LNCAP (cell line): Measurements from ENCODE around the gene ARHGAP32.

Experiments used
- CTCF ChIP-seq: fragments of 450-650 bp; IDR thresholded peaks from 2 replicates; pipeline ENCODE4 v1.5.1; 2017; ENCODE audit warnings: mild to moderate bottlenecking

Gene ARHGAP32

DNA sequence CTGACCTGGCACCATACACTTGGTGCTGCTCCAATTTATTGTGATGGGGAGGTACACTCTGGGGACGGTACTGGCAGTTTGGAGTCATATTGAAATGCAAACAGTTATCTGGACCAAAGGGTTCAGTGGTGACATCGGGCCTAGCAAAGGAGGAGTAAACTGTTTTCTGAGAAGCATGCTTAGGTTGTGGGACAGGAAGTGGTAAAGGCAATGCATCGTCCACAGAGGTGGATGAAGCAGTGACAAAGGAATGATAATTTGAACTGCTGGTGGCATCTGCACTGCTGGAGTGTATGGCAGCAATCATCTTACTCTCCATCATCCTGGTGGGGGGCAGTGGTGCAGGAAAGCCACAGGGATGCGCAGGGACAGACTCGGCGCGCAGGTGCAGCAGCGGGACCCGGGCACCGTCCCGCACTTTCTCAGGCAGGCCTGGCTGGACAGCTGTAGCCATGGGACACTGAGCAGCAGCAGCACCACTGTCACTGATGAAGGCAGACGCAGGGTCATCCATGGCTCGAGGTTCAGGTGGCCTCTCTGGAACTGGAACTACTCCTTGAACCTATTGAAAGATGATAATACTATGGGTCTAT, 221.4 kb downstream of the ARHGAP32 start:
- TF ChIP-seq CTCF, result no peak

GRCh38 chr11:128968916-128969315, 223.2 kb downstream of the ARHGAP32 start:
- TF ChIP-seq CTCF, result no peak

DNA sequence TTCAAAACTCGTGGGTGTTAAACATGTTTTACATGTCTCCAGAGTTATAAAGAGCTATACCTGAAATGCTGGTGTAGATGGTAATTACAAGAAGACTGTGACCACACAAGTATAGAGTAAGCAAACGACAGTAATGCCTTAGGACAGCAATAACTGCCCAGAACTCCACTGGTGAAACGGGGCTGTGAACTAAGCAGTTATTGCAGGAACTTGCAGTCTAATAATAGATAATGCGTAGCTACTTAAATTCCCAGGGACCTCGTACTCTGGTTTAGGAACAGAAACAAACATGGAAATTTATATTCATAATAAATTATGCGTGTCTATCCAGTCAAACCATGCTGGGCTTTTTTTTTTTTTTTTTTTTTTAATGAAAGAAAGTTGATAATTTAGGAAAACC, 224.5 kb downstream of the ARHGAP32 start:
- no peak for TF ChIP-seq CTCF

DNA sequence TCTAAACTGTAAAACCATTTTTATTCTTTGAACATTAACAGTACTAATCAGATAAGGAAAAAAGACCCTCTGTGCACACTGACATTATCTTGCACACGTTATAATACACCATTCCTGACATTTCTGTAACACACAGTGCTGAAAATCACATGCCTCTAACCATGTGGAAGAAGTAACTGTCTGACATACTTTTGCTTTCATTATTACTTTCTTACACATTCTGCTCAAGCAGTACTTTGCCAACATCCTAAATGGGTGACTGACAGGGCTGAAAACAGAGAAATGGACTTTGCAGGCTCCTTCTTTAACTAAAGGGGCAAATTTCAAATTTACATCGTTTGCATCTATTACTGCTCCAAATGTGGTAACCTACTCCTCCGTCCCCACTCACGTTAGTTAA, 226.6 kb downstream of the ARHGAP32 start:
- no peak for TF ChIP-seq CTCF

GRCh38 chr11:128964463-128964930, 227.6 kb downstream of the ARHGAP32 start:
- TF ChIP-seq CTCF, result no peak

GRCh38 chr11:128963744-128964325, 228.3 kb downstream of the ARHGAP32 start:
- TF ChIP-seq CTCF, result no peak

- TF ChIP-seq CTCF, result no peak
Measured at GRCh38 chr11:128962896-128963295, 229.2 kb downstream of the ARHGAP32 start.
